ENCODE data around the gene MSL3B.

DNA sequence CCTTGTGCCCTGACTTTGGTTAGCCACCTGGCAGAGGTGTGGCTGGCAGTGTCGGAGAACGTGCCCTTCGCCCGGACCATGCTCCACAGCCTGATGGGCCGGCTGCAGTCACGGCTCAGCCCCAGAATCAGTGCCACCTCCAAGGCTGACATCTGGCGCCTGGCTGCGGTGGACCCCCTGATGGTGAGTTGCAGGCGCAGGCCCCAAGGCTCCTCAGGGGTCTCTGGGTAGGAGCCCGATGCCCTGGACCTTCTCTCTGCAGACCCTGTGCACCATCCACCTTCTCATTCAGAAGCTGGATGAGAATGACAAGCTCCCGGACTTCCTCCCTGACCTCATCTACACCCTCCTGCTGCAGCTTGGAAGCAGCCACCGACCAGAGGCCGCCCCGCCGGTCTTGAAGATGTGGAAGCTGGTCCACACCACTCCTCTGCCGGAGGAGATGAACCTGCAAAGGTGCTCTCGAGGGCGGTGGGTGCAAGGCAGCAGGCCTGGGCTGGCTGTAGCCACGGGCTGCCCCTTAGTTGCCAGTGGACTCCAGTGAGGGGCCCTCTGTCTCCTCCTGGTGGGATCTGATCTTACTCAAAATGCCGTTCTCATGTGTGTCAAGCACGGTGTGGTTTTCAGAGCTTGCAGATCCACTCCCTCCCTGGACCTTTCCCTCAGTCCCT lies 46.0 kb downstream of the MSL3B start:
- TF ChIP-seq TAF1 (IDR thresholded peaks at IDR 0.05; ENCODE audit: low read depth, low read length) (no peak), POLR2AphosphoS5 (IDR thresholded peaks at IDR 0.05; ENCODE audit: low read depth, low read length) (no peak), POU2F2 (IDR thresholded peaks at IDR 0.05; ENCODE audit: low read depth, low read length) (no peak), POLR2A (IDR thresholded peaks at IDR 0.05; ENCODE audit: low read depth, low read length) (no peak), PAX5 (IDR thresholded peaks at IDR 0.05; ENCODE audit: insufficient read depth, low read length, severe bottlenecking) (no peak)

All from GM12891 (cell line).